OCI-LY7 (cell line): ENCODE data around the gene SPRR1B.

Source experiments
- CTCF ChIP-seq: fragments of 200-600 bp; sonication (generic); conservative IDR thresholded peaks from 2 replicates; pipeline ENCODE4 v1.5.1; 2014; ENCODE audit warnings: mild to moderate bottlenecking, antibody characterized with exemption, low read length, moderate library complexity, mixed read lengths
- EZH2phosphoT487 ChIP-seq: fragments of 200-600 bp; sonication (generic); IDR thresholded peaks from 2 replicates; pipeline ENCODE4 v1.6.1; 2018; ENCODE audit warnings: low read depth, borderline replicate concordance, mild to moderate bottlenecking, mixed run types, antibody characterized with exemption, low read length, moderate library complexity, mixed read lengths

GRCh38 chr1:152986578-152986977, 44.4 kb upstream of the SPRR1B start:
- TF ChIP-seq CTCF (no peak), EZH2phosphoT487 (no peak)
